HG03196 (cell line): Measurements from ENCODE around the gene DUSP21.
"Not testable (repeated sequence)": the region's sequence is repeated elsewhere in the genome, so short reads cannot be mapped to it uniquely, and the experiment has no call there.

Source experiments
- ATAC-seq: cut with Tn5 transposase; IDR thresholded peaks from one replicate; pipeline ENCODE4 v1.9.1; 2021; ENCODE audit not compliant: unreplicated experiment

DUSP21 gene

DNA sequence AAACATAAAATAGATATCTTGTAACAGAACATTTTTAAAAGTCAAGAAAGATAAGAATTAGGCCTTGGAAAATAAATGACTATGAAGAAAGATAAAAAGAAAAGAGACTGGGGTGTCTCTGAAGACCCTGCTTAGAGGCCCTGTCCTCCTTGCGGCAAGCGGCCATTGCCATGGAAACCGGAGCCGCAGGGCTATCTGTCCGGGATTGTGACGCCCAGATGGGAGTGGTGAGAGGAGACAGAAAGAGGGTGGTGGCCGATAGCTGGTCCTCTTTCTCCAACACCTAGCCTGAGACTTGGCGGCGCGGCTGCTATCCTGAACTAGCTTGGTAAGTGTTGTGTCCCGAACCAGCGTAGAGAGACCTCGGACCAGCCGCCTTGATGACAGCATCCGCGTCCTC, at the start of gene DUSP21:
Gene DUSP21, plus strand, starts transcription at position 269 of the 400 bp plus-strand sequence. Its CDS starts 112 bp downstream, at position 381.
- ATAC-seq, result no peak

DNA sequence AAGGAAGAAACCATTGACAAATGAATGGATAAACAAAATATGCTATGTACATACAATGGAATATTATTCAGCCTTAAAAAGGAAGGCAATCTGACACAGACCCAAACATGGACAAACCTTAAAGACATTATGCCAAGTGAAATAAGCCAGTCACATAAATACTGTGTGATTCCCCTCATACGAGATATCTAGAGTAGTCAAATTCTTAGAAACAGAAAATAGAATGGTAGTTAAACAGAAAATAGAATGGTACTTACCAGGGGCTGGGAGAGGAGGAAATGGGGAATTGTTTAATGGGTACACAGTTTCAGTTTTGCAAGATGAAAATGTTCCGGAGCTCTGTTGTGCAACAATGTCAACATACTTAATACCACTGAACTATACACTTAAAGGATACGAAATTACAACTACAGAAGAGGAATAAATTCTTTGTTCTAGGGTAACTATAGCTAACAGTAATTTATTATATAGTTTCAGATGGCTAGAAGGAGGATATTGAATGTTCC, 47.8 kb upstream of the DUSP21 start:
- ATAC-seq, result no peak

DNA sequence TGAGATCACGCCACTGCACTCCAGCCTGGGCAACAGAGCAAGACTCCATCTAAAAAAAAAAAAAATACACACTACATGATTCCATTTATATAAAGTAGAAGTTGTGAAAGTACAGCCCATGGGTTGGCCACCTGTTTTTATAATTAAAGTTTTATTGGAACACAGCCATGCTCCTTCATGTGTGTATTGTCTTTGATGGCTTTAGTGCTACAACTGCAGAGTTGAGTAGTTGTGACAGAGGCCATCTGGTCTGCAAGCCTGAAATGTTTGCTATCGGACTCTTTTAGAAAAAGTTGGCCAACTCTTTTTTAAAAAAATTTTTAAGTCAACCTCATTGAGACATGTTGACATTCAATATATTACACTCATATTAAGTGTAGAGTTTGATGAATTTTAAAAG, 41.2 kb upstream of the DUSP21 start:
- ATAC-seq, result no peak

DNA sequence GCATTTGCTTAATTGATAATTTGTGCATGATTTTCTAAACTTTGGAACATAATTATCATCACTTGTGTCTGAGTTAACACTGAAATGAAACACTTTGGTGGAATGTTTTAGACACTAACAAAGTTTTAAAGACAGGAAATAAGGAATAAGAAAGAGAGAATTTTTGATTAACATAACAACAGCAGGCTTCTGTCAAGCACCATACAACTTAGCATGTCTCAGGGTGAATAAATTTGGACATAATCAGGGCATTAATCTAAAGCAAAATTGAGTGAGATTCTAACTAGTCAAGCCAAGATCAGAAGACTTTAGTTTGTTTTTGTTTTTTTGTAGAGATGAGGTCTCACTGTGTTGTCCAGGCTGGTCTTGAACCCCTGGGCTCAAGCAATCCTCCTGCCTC, 28.1 kb upstream of the DUSP21 start:
- no peak for ATAC-seq

DNA sequence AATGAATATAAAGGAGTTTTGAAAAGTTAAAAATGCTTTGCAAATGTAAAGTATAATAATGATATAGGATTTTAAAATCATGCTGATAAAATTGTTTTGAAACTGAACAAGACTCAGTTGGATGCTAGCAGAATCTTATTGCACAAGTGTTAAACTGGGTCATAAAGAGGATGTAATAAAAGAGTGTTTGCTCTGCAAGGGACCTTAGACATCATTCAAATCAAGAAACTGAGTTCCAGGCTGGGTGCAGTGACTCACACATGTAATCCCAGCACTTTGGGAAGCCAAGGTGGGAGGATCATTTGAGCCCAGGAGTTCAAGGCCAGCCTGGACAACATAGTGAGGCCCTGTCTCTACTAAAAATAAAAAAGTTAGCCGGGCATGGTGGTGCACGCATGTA, 27.5 kb upstream of the DUSP21 start:
- ATAC-seq, result no peak

DNA sequence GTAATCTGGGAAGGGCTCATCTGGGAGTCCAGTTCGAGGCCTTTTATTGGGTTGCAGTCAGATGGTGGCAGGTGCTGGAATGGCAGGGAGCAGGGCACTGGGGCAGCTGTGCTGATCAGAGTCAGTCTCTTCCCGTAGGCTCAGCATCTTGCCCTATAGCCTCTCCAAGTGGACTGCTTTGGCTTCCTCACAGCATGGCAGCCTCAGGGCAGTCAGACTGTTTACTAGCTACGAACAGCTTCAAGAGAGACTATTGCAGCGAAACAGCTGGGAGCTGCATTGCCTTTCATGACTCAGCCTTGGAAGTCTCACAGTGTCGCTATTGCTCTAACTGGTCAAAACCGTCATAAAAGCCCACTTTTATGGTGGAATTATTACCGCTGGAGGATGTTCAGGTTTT, 26.8 kb upstream of the DUSP21 start:
- no peak for ATAC-seq

DNA sequence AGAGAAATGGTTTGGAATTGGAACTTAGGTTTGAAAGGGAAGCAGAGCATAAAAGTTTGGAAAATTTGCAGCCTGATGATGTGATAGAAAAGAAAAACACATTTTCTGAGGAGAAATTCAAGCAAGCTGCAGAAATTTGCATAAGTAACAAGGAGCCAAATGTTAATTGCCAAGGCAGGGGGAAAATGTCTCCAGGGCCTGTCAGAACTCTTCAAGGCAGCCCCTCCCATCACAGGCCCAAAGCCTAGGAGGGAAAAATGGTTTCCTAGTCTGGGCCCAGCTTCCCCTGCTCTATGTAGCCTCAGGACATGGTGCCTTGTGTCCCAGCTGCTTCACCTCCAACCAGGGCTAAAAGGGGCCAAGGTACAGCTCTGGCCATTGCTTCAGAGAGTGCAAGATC, 21.2 kb upstream of the DUSP21 start:
- ATAC-seq, result no peak

DNA sequence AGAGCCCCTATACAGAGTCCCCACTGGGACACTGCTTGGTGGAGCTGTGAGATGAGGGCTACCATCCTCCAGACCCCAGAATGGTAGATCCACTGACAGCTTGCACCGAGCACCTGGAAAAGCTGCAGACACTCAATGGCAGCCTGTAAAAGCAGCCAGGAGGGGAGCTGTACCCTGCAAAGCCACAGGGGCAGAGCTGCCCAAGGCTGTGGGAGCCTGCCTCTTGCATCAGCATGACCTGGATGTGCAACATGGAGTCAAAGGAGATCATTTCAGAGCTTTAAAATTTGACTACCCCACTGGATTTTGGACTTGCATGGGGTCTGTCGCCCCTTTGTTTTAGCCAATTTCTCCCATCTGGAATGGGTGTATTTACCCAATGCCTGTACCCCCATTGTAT, 20.6 kb upstream of the DUSP21 start:
- not testable (repeated sequence) for ATAC-seq

DNA sequence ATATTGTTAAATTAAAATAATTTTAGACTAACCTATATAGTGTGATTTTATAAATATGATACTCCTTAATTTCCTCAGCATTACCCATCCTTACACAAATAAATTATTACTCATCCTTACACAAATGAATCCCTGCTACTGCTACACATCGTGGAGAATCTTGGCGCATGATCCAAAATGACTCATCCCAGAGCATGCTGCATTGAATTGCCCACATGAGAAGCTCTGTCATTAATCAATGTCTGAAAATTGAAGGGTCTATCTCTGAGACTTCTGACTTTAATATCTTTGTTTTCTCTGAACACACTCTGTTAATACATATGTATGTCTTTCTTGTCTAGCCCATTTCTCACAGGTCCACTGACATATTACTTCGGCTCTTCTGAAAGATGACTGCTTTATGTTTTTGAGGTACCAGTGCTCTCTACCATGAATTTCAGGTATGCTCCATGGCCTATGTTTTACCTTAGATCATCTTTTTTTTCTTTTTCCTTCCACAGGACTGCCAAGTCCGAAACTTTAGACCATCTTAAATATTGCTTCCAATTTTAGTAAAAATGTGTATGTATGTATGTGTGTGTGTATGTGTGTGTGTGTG, 15.7 kb upstream of the DUSP21 start:
- ATAC-seq, result no peak

DNA sequence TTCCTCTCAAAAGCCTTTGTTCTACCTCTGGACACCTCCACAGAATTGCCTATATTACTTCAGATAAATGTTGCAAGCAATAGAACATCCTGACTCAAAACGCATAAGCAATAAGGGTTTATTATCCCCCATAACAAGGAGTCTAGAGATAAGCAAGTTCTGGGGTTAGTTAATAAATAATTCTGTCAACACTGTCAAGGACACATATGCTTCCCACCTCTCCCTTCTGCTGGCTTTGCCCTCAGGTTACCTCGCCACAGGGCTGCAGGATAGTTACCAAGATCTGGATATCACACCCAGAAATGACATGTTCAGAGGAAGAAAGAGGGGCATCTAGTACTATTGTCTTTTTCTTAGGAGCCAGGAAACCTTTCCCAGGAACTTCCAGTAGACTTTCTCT, 14.0 kb upstream of the DUSP21 start:
- no peak for ATAC-seq

DNA sequence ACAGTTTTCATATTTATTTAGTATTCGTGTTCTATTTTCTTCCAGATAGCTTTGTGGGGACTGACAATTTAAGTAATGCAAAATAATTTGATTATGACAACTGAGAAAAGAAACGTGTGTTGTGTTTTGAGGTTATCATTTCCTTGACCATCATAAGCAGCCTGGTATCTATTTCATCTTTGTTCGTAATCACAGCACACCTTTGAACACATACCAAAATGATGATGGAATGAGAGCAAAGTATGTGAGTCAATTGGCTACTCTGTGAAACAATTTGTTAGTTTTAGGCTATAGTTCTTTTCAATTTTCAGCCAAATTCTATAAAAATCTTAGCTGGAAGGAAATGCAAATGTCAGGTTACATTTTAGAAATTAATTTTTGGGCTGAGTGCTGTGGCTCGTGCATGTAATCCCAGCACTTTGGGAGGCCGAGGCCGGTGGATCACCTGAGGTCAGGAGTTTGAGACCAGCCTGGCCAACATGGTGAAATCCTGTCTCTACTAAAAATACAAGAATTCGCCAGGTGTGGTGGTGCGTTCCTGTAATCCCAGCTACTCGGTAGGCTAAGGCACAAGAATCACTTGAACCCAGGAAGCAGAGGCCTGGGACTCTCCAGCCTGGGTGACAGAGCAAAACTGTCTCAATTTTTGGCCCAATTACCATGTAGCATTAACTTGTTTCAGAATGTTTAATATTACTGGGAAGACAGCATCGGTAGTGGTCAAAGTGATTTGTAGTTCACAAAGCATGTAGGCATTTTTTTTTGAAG, 1.1 kb upstream of the DUSP21 start:
- no peak for ATAC-seq

DNA sequence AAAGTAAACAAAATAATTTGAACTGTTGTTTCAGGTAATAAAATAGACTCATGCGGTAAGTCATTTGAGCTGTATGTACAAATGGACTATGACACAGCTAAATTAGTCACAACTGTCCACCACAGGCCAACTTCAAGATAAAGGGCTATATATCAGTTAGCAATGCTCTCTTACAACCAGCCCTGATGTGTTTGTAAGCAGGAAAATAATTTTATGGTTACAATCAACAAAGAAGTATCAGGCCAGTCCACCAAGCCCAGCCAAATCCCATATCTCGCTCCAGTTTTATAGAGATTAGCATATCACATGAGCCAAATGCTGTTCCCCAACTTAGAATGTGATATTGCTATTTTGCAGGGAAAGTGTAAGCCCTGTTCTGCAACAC, 511 bp upstream of the DUSP21 start:
- no peak for ATAC-seq

DNA sequence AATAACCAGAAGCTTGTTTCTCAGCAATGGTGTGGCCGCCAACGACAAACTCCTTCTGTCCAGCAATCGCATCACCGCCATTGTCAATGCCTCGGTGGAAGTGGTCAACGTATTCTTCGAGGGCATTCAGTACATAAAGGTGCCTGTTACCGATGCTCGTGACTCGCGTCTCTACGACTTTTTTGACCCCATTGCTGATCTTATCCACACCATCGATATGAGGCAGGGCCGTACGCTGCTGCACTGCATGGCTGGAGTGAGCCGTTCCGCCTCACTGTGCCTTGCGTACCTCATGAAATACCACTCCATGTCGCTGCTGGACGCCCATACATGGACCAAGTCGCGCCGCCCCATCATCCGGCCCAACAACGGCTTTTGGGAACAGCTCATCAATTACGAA, 383 bp downstream of the DUSP21 start:
- ATAC-seq, result no peak

DNA sequence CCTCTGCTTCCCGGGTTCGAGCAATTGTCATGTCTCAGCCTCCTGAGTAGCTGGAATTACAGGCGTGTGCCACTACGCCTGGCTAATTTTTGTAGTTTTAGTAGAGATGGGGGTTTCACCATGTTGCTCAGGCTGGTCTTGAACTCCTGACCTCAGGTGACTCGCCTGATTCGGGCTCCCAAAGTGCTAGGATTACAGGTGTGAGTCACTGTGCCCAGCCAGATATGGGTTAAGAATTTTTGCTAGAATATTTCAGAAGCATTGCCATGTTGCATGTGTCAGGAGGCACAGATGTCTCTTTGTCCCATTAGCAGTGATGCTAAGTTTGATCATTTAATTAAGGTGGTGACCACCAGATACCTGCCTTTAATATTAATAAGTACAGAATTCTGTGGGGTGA, 7.1 kb downstream of the DUSP21 start:
- ATAC-seq, result not testable (repeated sequence)

DNA sequence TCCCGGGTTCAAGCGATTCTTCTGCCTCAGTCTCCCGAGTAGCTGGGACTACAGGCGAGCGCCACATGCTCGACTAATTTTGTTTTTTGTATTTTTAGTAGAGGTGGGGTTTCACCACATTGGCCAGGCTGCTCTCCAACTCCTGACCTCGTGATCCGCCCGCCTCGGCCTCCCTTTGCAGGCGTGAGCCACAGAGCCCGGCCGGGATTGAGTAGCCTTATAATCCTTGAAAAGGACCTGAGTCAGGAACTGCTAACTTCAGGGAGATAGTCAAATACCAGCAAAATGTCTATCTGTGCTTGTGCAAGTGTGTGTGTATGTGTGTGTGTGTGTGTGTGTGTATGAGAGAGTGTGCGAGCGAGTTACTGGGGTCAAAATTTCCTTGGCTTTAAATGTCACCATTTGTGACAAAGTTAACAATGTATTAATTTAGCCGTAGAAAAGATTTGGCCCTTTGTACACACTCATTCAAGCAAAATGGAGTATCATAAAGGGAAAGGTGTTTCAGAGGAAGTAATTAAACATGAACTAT, 27.4 kb downstream of the DUSP21 start:
- no peak for ATAC-seq

DNA sequence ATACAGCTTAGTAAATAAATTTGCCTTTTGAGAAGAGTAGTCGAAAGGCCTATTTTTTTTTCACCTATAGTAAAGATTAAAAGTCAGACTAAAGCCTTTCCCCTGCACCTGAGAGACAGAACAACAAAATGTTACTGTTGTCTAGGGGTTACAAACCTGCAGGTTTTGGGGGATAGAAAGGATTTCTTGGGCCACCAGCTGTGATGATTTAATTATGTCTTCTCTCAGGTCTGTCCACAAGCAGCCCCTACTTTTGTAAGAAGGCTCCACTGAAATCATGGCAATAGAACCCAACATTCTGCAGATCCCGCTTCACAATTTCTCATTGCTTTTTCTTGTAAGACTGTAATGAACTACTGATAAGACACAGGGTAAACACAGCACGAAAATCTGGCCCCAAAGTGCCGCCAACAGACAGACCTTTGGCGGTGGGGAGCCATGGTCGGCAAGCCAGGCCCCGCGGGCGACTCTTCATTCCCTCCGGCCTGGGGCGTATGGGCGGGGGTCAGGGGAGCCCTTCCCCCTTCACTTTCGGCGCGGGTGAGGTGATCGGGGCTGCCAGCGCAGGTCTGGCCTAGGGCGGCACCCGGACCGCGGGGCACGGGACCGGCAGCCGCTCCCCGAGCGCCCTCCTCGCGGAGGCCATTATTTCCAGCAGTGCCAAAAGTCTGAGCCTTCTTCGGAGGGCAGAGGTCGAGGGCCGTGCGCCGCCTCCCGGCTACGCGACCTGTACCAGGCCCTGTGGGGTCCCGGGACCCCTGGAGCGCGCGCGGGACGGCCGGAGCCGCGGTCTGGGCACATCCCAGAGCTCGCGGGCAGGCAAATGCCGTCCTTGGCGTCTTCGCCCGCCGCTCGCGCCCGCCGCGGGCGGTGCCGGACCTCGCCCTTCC, 28.4 kb downstream of the DUSP21 start:
- ATAC-seq, result peak; percentile 31

DNA sequence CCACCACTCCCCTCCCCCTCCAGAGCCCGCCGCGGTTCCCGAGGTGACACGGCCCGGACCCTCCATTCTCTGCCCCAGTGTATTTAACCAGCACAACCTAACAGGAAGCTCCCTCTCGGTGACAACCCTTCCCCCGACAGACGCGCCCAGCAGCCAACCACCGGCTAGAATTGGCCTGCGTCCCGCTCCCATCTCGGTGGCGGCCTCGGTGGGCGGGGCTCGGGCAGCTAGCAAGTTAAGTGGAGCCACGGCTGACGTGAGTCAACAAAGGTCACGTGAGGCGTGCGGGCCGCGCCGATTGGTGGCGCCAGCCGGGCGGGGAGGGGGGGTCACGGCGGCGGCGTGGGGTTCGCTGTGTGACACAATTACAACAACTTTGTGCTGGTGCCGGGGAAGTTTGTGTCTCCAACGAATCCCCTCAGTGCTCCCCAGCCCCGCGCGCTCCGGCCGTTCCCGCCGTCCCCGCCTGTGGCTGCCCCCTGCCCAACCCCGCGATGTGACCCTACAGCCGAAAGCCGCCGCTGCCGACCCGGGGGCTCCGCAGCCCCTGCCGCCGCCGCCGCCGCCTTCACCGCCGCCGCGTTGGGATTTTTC, 29.1 kb downstream of the DUSP21 start, which contains the start of gene KDM6A:
Gene KDM6A, plus strand, starts transcription at position 368 of the 594 bp plus-strand sequence. CDS start 364 bp downstream, outside the sequence.
- ATAC-seq, result peak; percentile 91

DNA sequence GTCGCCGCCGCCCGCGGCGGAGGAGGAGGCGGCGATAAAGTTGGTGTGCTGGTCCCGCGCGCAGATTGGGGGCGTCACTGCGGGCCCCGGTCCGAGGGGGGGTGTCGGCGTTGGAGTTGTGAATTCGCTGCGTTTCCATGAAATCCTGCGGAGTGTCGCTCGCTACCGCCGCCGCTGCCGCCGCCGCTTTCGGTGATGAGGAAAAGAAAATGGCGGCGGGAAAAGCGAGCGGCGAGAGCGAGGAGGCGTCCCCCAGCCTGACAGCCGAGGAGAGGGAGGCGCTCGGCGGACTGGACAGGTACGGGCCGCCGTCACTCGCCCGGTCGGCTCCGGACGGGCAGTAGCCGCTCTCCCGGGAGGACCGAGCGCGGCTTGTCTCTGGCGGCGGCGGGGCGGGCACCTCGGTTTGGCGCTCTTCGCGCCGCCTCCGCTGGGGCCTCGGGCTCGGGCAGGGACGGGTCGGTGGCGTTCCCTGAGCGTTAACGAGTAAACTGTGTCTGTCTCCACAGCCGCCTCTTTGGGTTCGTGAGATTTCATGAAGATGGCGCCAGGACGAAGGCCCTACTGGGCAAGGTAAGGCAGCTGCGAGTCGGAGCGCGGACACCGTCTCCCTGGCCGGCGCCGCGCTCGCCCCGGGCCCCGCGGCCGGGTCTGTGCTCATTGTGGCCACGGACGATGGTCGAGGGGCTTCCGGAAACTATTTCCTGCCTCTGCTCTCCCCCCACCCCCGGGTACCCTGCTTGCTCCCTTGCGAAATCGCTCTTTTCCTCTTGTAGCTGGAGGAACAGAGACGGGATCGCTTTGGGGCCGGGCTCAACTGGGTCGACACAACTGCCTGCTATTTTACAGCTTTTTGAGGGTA, 29.8 kb downstream of the DUSP21 start:
- ATAC-seq, result no peak

DNA sequence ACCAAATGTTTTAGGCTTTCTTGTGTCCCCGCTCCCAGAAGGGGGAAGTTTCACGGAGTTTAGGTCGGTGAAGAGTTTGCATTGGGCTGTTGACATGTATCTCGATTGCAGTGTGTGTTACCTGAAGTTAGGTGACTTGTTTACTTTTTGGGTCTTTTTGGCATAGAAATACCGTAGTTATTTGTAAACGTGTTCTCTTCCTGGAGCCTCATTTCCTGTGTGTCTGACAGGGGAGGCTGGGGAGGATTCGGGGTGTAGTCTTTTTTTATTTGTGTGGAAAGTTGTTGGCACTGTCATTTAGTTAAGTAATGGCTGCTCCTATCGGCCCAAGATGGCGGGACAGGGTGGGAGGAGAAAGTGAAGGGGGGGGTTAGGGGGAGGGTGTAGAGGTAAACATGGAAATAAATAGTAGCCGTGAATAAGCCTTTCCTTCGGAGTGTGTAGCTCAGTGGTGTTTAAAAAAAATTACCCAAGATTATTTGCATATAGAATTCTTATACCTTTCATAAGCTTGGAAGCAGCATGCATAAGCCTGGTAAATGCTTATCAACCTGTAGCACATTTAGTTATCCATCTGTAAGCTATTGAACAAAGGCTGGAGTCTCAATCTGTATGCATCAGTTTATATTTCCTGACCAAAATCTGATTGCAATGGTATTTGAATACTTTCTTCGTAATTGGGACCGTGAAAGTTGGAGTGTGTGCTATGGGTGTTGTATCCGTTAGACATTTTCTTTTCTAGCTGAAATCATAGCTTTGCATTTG, 30.8 kb downstream of the DUSP21 start:
- no peak for ATAC-seq
